ENCODE data around the gene SIN3A. TPM values are rescaled to one million over a fixed set of nuclear protein-coding genes. Genes with fewer than 3 reads are reported as not detected.

The SIN3A gene
- total RNA-seq: 100 to 1,000 TPM in 1 of 2 experiments, 10 to 100 TPM in 1; 91.4 to 102 TPM

DNA sequence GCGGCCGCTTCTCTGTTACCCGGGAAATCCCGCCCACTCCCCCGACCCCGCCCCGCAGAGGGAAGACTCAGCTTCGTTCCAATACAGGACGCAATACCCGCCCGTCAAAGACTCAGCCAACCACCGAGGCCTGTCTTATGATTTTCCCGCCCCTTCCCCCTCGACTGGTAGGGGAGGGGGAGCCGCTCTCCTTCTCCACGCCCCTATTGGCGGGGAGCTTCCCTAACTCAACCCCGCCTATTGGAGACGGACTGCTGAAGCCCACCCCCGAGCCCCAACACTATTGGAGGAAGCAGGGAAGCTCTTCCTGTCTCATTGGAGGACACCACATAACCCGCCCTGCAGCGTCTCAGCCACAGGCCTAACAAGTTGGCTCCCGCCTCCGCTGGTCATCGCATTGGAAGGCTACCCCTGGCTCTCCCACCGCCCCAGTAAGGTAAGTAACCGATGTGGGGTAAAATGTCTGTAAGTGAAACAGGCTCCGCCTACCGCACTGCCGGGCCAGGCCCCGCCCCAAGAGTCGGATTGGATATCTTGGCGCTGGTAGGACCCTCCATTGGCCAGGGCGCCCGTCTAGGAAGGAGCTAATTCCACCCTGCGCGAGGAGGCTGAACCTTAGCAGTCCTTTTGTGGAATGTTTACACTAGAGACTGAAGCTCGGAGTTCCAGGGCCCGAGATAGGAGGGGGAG, at the start of gene SIN3A:
Gene SIN3A (minus strand): TSS at position 17 of the 690 bp plus-strand sequence. CDS start 21,315 bp downstream, outside the sequence.

DNA sequence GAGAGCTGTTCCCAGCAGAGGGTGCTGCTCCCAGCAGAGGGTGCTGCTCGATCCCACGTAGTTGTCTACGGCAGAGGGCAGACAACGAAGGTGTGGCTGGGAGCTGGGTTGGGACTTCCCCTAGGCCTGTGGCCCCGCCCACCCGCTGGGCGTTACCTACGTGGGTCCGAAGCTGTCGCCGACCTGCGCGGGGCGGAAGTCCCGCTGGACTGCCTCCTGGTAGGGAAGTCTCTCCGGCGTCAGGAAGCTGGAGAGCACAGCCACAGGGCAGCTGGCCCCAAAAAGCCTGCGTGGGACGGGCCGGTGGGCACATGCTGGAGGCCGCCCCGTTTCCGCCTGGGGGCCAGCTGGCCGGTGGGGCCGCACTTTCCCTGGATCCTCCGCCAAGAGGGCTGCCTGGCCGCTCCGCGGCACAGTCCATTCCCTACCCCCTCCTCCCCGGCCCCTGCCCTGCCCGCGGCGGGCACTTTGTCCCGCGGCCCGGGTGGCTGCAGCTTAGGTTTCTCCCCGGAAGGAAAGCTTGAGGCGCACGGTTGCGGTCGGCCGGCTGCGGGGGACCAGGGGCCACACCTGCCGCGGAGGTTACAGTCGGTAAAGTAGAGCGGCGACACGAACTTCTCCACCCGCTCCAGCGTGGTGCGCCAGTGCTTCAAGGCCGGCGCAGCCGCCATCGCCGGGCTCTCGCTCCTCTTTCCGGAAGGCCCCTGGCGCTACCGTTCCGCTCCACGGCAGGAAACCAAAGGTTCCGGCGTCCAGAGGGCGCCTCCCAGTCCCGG, 83.4 kb downstream of the SIN3A start, which contains the start of gene MAN2C1:
Gene MAN2C1 (minus strand): TSS at position 695 of the 776 bp plus-strand sequence. CDS start 24 bp downstream, at position 671.

DNA sequence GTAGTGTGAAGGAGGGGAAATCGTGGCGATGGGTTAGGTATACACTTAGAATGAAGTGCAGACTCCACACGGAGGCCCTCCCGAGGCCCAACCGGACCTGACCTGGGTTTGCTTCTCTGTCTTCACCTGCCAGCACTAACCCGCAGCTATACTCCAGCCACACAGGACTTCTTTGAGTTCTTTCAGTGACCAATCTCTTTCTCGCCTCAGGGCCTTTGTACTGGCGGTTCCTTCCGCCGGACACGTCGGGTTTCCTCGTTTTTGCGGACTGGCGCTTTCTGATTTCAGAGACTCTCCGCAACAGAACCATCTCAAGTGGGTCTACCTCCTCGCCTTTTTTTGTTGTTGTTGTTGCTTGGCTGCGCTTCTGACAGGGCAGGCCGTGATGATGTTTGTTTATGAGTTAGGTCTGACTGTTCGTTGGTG, 104.7 kb downstream of the SIN3A start, which contains the start of gene NEIL1:
Gene NEIL1 (plus strand): TSS at position 244 of the 426 bp plus-strand sequence. CDS start 1,867 bp downstream, outside the sequence.

DNA sequence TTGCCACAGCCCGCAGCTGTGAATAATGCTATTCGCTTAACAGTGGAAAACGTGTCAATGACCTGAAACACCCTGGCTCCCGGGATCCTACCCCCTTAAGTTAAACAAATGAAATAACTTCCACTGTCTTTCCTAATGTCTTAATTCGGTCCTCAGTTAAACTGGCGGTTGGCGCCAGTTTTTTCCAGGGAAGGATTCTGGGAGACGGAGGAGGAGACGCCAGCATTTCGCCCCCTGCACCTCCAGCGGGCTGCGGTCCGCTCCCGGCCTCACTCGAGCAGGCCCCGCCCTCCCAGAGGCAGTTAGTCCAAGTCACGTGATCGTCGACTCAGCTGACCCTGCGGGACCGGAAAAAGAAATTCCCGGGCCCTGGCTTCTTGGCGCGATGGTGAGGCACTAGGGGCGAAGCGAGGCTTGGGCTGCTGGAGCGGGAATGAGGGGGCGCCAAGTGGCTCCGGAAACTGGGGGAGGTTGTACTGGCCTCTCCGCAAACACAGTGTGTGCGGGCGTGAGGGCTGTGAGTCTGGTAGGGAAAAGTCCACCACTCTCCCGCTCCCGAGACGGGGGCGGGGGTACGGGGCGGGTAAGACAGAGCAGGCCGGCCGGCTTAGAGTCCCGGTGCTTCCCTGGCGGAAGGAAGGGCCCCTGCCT, 115.7 kb downstream of the SIN3A start, which contains the start of gene COMMD4:
Gene COMMD4 (plus strand): TSS at position 359 of the 651 bp plus-strand sequence. CDS start 27 bp downstream, at position 386.

Small RNAs within 50 kb of the gene (microRNA-seq; reads per million reads assigned to microRNA genes)
- gene MIR631 (ENCODE audit: borderline microRNAs expressed, borderline replicate concordance): not detected

Other genes starting within 250 kb of the SIN3A start
- 10 to 100 TPM; 43.0 to 47.1 TPM for gene C15orf39, start 249.8 kb downstream of the SIN3A start, total RNA-seq
- gene GOLGA6C, start 193.4 kb downstream of the SIN3A start, total RNA-seq: not detected
- not detected for gene GOLGA6D, start 168.9 kb downstream of the SIN3A start, total RNA-seq
- 10 to 100 TPM; 83.3 to 88.9 TPM for gene COMMD4, start 115.6 kb downstream of the SIN3A start, total RNA-seq
- 10 to 100 TPM; 16.1 to 19.5 TPM for gene NEIL1, start 104.7 kb downstream of the SIN3A start, total RNA-seq
- 100 to 1,000 TPM; 217 to 223 TPM for gene MAN2C1, start 83.1 kb downstream of the SIN3A start, total RNA-seq
- 10 to 100 TPM; 33.5 to 34.3 TPM for gene PTPN9, start 127.6 kb upstream of the SIN3A start, total RNA-seq
- 10 to 100 TPM; 29.5 to 29.7 TPM for gene SNUPN, start 174.0 kb upstream of the SIN3A start, total RNA-seq
- gene IMP3, start 188.5 kb upstream of the SIN3A start, total RNA-seq: 10 to 100 TPM; 79.5 to 80.5 TPM
- gene SNX33, start 196.2 kb upstream of the SIN3A start, total RNA-seq: 1 to 10 TPM in 1 of 2 experiments, under 1 TPM in 1; 0.53 to 1.1 TPM